HEK293 (cell line): Measurements from ENCODE around the gene ATCAY.

Experiments
- GLI4 ChIP-seq: fragments of 450-650 bp; formaldehyde crosslinking; IDR thresholded peaks from 2 replicates; pipeline ENCODE4 v1.5.1; 2016; ENCODE audit warnings: missing biosample characterization, missing genetic modification characterization
- HOXD13 ChIP-seq: sonication (generic); formaldehyde crosslinking; IDR thresholded peaks from 2 replicates; pipeline ENCODE4 v1.8.0; 2022; ENCODE audit warnings: missing genetic modification reagents, borderline replicate concordance
- KLF16 ChIP-seq: fragments of 450-650 bp; formaldehyde crosslinking; IDR thresholded peaks from 2 replicates; pipeline ENCODE4 v1.5.1; 2017; ENCODE audit warnings: missing biosample characterization, missing genetic modification characterization
- YY2 ChIP-seq: fragments of 450-650 bp; formaldehyde crosslinking; IDR thresholded peaks from 2 replicates; pipeline ENCODE4 v1.5.1; 2016; ENCODE audit warnings: missing biosample characterization, missing genetic modification characterization
- ZBTB1 ChIP-seq: fragments of 450-650 bp; formaldehyde crosslinking; IDR thresholded peaks from 2 replicates; pipeline ENCODE4 v1.5.1; 2016; ENCODE audit warnings: missing biosample characterization, missing genetic modification characterization
- ZBTB20 ChIP-seq: fragments of 450-650 bp; formaldehyde crosslinking; IDR thresholded peaks from 2 replicates; pipeline ENCODE4 v1.5.1; 2016; ENCODE audit warnings: missing biosample characterization, missing genetic modification characterization
- ZEB2 ChIP-seq: fragments of 450-650 bp; formaldehyde crosslinking; IDR thresholded peaks from 2 replicates; pipeline ENCODE4 v1.5.1; 2016; ENCODE audit warnings: missing biosample characterization, missing genetic modification characterization
- ZFHX2 ChIP-seq: fragments of 450-650 bp; formaldehyde crosslinking; conservative IDR thresholded peaks from 2 replicates; pipeline ENCODE4 v1.5.1; 2016; ENCODE audit warnings: missing biosample characterization, missing genetic modification characterization
- ZNF157 ChIP-seq: fragments of 450-650 bp; formaldehyde crosslinking; IDR thresholded peaks from 2 replicates; pipeline ENCODE4 v1.5.1; 2016; ENCODE audit warnings: missing biosample characterization, missing genetic modification characterization
- ZNF169 ChIP-seq: fragments of 450-650 bp; formaldehyde crosslinking; IDR thresholded peaks from 2 replicates; pipeline ENCODE4 v1.5.1; 2016; ENCODE audit warnings: missing biosample characterization, missing genetic modification characterization
- ZNF174 ChIP-seq: fragments of 450-650 bp; formaldehyde crosslinking; IDR thresholded peaks from 2 replicates; pipeline ENCODE4 v1.5.0; 2017; ENCODE audit warnings: missing biosample characterization, mild to moderate bottlenecking, missing genetic modification characterization
- ZNF24 ChIP-seq: fragments of 450-650 bp; formaldehyde crosslinking; IDR thresholded peaks from 2 replicates; pipeline ENCODE4 v1.5.1; 2016; ENCODE audit warnings: missing biosample characterization, missing genetic modification characterization
- ZNF248 ChIP-seq: fragments of 450-650 bp; formaldehyde crosslinking; IDR thresholded peaks from 2 replicates; pipeline ENCODE4 v1.5.1; 2017; ENCODE audit warnings: missing biosample characterization, missing genetic modification characterization
- ZNF302 ChIP-seq: fragments of 450-650 bp; formaldehyde crosslinking; IDR thresholded peaks from 2 replicates; pipeline ENCODE4 v1.5.1; 2016; ENCODE audit warnings: missing biosample characterization, missing genetic modification characterization, low read depth
- ZNF366 ChIP-seq: fragments of 450-650 bp; formaldehyde crosslinking; conservative IDR thresholded peaks from 2 replicates; pipeline ENCODE4 v1.5.1; 2016; ENCODE audit warnings: missing biosample characterization, missing genetic modification characterization
- ZNF394 ChIP-seq: fragments of 450-650 bp; formaldehyde crosslinking; IDR thresholded peaks from 2 replicates; pipeline ENCODE4 v1.5.1; 2016; ENCODE audit warnings: missing biosample characterization, missing genetic modification characterization, mild to moderate bottlenecking, moderate library complexity, borderline replicate concordance
- ZNF626 ChIP-seq: fragments of 450-650 bp; sonication (Bioruptor Pico); formaldehyde crosslinking; IDR thresholded peaks from 2 replicates; pipeline ENCODE4 v1.5.1; 2018; ENCODE audit warnings: missing biosample characterization, missing genetic modification characterization, inconsistent platforms
- ZNF660 ChIP-seq: fragments of 450-650 bp; IDR thresholded peaks from 2 replicates; pipeline ENCODE4 v1.5.1; 2018; ENCODE audit warnings: missing biosample characterization, mild to moderate bottlenecking, missing genetic modification characterization
- ZNF677 ChIP-seq: fragments of 450-650 bp; IDR thresholded peaks from 2 replicates; pipeline ENCODE4 v1.5.0; 2018; ENCODE audit warnings: missing biosample characterization, mild to moderate bottlenecking, missing genetic modification characterization, moderate library complexity
- ZNF785 ChIP-seq: fragments of 450-650 bp; formaldehyde crosslinking; IDR thresholded peaks from 2 replicates; pipeline ENCODE4 v1.5.1; 2016; ENCODE audit warnings: missing biosample characterization, missing genetic modification characterization
- ZNF830 ChIP-seq: fragments of 450-650 bp; IDR thresholded peaks from 2 replicates; pipeline ENCODE4 v1.5.0; 2018; ENCODE audit warnings: missing biosample characterization, missing genetic modification characterization, low read depth, mild to moderate bottlenecking, moderate library complexity
- ZSCAN16 ChIP-seq: fragments of 450-650 bp; formaldehyde crosslinking; IDR thresholded peaks from 2 replicates; pipeline ENCODE4 v1.5.1; 2016; ENCODE audit warnings: missing biosample characterization, missing genetic modification characterization
- TF ChIP-seq, protein P1 (sequence below): fragments of 450-650 bp; formaldehyde crosslinking; IDR thresholded peaks from 2 replicates; pipeline ENCODE4 v1.5.1; 2016; ENCODE audit warnings: missing biosample characterization, missing genetic modification characterization
- TF ChIP-seq, protein P2 (sequence below): fragments of 450-650 bp; formaldehyde crosslinking; IDR thresholded peaks from 2 replicates; pipeline ENCODE4 v1.5.1; 2017; ENCODE audit warnings: missing biosample characterization, mild to moderate bottlenecking, missing genetic modification characterization, moderate library complexity
- TF ChIP-seq, protein P3 (sequence below): fragments of 450-650 bp; formaldehyde crosslinking; conservative IDR thresholded peaks from 2 replicates; pipeline ENCODE4 v1.5.1; 2016; ENCODE audit warnings: low read depth, missing biosample characterization, missing genetic modification characterization
- TF ChIP-seq, protein P4 (sequence below): fragments of 450-650 bp; formaldehyde crosslinking; IDR thresholded peaks from 2 replicates; pipeline ENCODE4 v1.5.1; 2017; ENCODE audit warnings: missing biosample characterization, missing genetic modification characterization
- TF ChIP-seq, protein P5 (sequence below): fragments of 450-650 bp; formaldehyde crosslinking; IDR thresholded peaks from 2 replicates; pipeline ENCODE4 v1.5.1; 2016; ENCODE audit warnings: missing biosample characterization, missing genetic modification characterization
- TF ChIP-seq, protein P6 (sequence below): fragments of 450-650 bp; formaldehyde crosslinking; IDR thresholded peaks from 2 replicates; pipeline ENCODE4 v1.5.1; 2016; ENCODE audit warnings: missing biosample characterization, missing genetic modification characterization

Gene ATCAY

DNA sequence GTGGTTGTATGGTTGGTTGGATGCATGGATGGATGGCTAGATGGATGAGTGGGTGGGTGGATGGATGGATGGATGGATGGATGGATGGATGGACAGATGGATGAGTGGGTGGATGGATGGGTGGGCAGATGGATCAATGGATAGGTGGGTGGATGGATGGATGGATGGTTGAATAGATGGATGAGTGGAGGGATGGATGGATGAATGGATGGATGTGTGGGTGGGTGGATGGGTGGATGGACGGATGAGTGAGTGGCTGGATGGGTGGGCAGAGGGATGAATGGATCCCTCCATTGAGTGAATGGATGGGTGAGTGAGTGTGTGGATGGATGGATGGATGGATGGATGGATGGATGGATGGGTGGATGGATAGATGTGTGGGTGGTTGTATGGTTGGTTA lies 43.4 kb downstream of the ATCAY start (continued):
- TF ChIP-seq, protein P1, sequence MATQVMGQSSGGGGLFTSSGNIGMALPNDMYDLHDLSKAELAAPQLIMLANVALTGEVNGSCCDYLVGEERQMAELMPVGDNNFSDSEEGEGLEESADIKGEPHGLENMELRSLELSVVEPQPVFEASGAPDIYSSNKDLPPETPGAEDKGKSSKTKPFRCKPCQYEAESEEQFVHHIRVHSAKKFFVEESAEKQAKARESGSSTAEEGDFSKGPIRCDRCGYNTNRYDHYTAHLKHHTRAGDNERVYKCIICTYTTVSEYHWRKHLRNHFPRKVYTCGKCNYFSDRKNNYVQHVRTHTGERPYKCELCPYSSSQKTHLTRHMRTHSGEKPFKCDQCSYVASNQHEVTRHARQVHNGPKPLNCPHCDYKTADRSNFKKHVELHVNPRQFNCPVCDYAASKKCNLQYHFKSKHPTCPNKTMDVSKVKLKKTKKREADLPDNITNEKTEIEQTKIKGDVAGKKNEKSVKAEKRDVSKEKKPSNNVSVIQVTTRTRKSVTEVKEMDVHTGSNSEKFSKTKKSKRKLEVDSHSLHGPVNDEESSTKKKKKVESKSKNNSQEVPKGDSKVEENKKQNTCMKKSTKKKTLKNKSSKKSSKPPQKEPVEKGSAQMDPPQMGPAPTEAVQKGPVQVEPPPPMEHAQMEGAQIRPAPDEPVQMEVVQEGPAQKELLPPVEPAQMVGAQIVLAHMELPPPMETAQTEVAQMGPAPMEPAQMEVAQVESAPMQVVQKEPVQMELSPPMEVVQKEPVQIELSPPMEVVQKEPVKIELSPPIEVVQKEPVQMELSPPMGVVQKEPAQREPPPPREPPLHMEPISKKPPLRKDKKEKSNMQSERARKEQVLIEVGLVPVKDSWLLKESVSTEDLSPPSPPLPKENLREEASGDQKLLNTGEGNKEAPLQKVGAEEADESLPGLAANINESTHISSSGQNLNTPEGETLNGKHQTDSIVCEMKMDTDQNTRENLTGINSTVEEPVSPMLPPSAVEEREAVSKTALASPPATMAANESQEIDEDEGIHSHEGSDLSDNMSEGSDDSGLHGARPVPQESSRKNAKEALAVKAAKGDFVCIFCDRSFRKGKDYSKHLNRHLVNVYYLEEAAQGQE (tag by site-specific recombination) = no peak
- TF ChIP-seq ZNF169 = peak; percentile 47; the same call in 1 of the 2 replicates
- no peak for TF ChIP-seq ZNF24 (tag by site-specific recombination)
- no peak for TF ChIP-seq HOXD13 (CRISPR knock-in tag)
- TF ChIP-seq ZNF677 (tag by site-specific recombination) = no peak
- TF ChIP-seq YY2 (tag by site-specific recombination) = no peak
- no peak for TF ChIP-seq KLF16 (tag by site-specific recombination)
- TF ChIP-seq ZNF248 (tag by site-specific recombination) = peak; percentile 67; the same call in 1 of the 2 replicates
- no peak for TF ChIP-seq ZNF830 (tag by site-specific recombination)
- TF ChIP-seq, protein P2, sequence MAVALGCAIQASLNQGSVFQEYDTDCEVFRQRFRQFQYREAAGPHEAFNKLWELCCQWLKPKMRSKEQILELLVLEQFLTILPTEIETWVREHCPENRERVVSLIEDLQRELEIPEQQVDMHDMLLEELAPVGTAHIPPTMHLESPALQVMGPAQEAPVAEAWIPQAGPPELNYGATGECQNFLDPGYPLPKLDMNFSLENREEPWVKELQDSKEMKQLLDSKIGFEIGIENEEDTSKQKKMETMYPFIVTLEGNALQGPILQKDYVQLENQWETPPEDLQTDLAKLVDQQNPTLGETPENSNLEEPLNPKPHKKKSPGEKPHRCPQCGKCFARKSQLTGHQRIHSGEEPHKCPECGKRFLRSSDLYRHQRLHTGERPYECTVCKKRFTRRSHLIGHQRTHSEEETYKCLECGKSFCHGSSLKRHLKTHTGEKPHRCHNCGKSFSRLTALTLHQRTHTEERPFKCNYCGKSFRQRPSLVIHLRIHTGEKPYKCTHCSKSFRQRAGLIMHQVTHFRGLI = no peak
- TF ChIP-seq, protein P3, sequence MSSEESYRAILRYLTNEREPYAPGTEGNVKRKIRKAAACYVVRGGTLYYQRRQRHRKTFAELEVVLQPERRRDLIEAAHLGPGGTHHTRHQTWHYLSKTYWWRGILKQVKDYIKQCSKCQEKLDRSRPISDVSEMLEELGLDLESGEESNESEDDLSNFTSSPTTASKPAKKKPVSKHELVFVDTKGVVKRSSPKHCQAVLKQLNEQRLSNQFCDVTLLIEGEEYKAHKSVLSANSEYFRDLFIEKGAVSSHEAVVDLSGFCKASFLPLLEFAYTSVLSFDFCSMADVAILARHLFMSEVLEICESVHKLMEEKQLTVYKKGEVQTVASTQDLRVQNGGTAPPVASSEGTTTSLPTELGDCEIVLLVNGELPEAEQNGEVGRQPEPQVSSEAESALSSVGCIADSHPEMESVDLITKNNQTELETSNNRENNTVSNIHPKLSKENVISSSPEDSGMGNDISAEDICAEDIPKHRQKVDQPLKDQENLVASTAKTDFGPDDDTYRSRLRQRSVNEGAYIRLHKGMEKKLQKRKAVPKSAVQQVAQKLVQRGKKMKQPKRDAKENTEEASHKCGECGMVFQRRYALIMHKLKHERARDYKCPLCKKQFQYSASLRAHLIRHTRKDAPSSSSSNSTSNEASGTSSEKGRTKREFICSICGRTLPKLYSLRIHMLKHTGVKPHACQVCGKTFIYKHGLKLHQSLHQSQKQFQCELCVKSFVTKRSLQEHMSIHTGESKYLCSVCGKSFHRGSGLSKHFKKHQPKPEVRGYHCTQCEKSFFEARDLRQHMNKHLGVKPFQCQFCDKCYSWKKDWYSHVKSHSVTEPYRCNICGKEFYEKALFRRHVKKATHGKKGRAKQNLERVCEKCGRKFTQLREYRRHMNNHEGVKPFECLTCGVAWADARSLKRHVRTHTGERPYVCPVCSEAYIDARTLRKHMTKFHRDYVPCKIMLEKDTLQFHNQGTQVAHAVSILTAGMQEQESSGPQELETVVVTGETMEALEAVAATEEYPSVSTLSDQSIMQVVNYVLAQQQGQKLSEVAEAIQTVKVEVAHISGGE (tag by site-specific recombination) = no peak
- TF ChIP-seq ZNF366 = peak; percentile 87
- no peak for TF ChIP-seq GLI4 (tag by site-specific recombination)
- TF ChIP-seq ZNF302 (tag by site-specific recombination) = no peak
- TF ChIP-seq ZBTB20 (tag by site-specific recombination) = no peak
- TF ChIP-seq ZNF785 (tag by site-specific recombination) = 0 out of 2 replicates have a peak, but pooled peaks have one; percentile 22
- TF ChIP-seq ZBTB1 (tag by site-specific recombination) = no peak
- no peak for TF ChIP-seq ZNF394 (tag by site-specific recombination)
- TF ChIP-seq ZNF660 = no peak
- TF ChIP-seq ZNF626 (tag by site-specific recombination) = no peak
- peak; percentile 95 for TF ChIP-seq ZFHX2 (tag by site-specific recombination)
- TF ChIP-seq, protein P4, sequence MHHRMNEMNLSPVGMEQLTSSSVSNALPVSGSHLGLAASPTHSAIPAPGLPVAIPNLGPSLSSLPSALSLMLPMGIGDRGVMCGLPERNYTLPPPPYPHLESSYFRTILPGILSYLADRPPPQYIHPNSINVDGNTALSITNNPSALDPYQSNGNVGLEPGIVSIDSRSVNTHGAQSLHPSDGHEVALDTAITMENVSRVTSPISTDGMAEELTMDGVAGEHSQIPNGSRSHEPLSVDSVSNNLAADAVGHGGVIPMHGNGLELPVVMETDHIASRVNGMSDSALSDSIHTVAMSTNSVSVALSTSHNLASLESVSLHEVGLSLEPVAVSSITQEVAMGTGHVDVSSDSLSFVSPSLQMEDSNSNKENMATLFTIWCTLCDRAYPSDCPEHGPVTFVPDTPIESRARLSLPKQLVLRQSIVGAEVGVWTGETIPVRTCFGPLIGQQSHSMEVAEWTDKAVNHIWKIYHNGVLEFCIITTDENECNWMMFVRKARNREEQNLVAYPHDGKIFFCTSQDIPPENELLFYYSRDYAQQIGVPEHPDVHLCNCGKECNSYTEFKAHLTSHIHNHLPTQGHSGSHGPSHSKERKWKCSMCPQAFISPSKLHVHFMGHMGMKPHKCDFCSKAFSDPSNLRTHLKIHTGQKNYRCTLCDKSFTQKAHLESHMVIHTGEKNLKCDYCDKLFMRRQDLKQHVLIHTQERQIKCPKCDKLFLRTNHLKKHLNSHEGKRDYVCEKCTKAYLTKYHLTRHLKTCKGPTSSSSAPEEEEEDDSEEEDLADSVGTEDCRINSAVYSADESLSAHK (tag by site-specific recombination) = no peak
- TF ChIP-seq, protein P5, sequence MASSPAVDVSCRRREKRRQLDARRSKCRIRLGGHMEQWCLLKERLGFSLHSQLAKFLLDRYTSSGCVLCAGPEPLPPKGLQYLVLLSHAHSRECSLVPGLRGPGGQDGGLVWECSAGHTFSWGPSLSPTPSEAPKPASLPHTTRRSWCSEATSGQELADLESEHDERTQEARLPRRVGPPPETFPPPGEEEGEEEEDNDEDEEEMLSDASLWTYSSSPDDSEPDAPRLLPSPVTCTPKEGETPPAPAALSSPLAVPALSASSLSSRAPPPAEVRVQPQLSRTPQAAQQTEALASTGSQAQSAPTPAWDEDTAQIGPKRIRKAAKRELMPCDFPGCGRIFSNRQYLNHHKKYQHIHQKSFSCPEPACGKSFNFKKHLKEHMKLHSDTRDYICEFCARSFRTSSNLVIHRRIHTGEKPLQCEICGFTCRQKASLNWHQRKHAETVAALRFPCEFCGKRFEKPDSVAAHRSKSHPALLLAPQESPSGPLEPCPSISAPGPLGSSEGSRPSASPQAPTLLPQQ (tag by site-specific recombination) = no peak
- TF ChIP-seq, protein P6, sequence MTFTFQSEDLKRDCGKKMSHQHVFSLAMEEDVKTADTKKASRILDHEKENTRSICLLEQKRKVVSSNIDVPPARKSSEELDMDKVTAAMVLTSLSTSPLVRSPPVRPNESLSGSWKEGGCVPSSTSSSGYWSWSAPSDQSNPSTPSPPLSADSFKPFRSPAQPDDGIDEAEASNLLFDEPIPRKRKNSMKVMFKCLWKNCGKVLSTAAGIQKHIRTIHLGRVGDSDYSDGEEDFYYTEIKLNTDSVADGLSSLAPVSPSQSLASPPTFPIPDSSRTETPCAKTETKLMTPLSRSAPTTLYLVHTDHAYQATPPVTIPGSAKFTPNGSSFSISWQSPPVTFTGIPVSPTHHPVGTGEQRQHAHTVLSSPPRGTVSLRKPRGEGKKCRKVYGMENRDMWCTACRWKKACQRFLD = no peak
- TF ChIP-seq ZEB2 (tag by site-specific recombination) = no peak
- TF ChIP-seq ZNF174 (tag by site-specific recombination) = no peak
- TF ChIP-seq ZSCAN16 (tag by site-specific recombination) = no peak
- no peak for TF ChIP-seq ZNF157 (tag by site-specific recombination)
